HG03139 (cell line): ENCODE results near the gene RBM33.

ENCODE experiments used
- ATAC-seq: cut with Tn5 transposase; IDR thresholded peaks from one replicate; pipeline ENCODE4 v1.9.1; 2021; ENCODE audit not compliant: unreplicated experiment

The RBM33 gene

GRCh38 chr7:155791214-155791737, 146.8 kb downstream of the RBM33 start:
- ATAC-seq: no peak

GRCh38 chr7:155791836-155792235, 147.4 kb downstream of the RBM33 start:
- no peak for ATAC-seq

GRCh38 chr7:155792315-155792960, 148.0 kb downstream of the RBM33 start:
- no peak for ATAC-seq

GRCh38 chr7:155792999-155793560, 148.6 kb downstream of the RBM33 start:
- no peak for ATAC-seq

- no peak for ATAC-seq
Observed at GRCh38 chr7:155793720-155794119, 149.3 kb downstream of the RBM33 start.

- no peak for ATAC-seq
Observed at GRCh38 chr7:155794196-155794595, 149.7 kb downstream of the RBM33 start.

GRCh38 chr7:155795401-155795800, 150.9 kb downstream of the RBM33 start:
- no peak for ATAC-seq

- no peak for ATAC-seq
Observed at GRCh38 chr7:155795951-155796350, 151.5 kb downstream of the RBM33 start.

- ATAC-seq: peak; percentile 62
Observed at GRCh38 chr7:155796381-155797261, 152.2 kb downstream of the RBM33 start.

GRCh38 chr7:155797262-155798250, 153.1 kb downstream of the RBM33 start:
- no peak for ATAC-seq

GRCh38 chr7:155798673-155799439, 154.4 kb downstream of the RBM33 start:
- no peak for ATAC-seq

- ATAC-seq: no peak
Observed at GRCh38 chr7:155799514-155799913, 155.1 kb downstream of the RBM33 start.

GRCh38 chr7:155800301-155800700, 155.8 kb downstream of the RBM33 start:
- ATAC-seq: no peak

GRCh38 chr7:155800741-155801267, 156.3 kb downstream of the RBM33 start:
- no peak for ATAC-seq

GRCh38 chr7:155802291-155802690, 157.8 kb downstream of the RBM33 start:
- no peak for ATAC-seq

GRCh38 chr7:155802906-155803417, 158.5 kb downstream of the RBM33 start:
- ATAC-seq: no peak

GRCh38 chr7:155803418-155804376, 159.2 kb downstream of the RBM33 start:
- ATAC-seq: no peak

GRCh38 chr7:155804431-155804831, 160.0 kb downstream of the RBM33 start:
- no peak for ATAC-seq
